Mucosa of descending colon (tissue), 3 donors: ENCODE measurements around the gene ANKS1B. TPM values are rescaled to one million over a fixed set of nuclear protein-coding genes. Genes with fewer than 3 reads are reported as not detected.

ENCODE experiments used
- ATAC-seq: fragments of 200-7000 bp; cut with Tn5 transposase; one replicate; pipeline ENCODE4 v1.9.1; 2020; ENCODE audit warnings: mild to moderate bottlenecking, moderate library complexity
- DNase-seq, 3 donors: peaks; one replicate each; pipeline ENCODE4 v3.0.0-alpha.2; 2020
- H3K36me3 ChIP-seq: fragments of 200-600 bp; one replicate; pipeline ENCODE4 v1.8.0; 2021; ENCODE audit warnings: low read depth, mild to moderate bottlenecking
- H3K4me1 ChIP-seq: fragments of 200-600 bp; one replicate; pipeline ENCODE4 v1.8.0; 2021; ENCODE audit warnings: low read depth, mild to moderate bottlenecking
- H3K4me3 ChIP-seq: fragments of 200-600 bp; one replicate; pipeline ENCODE4 v1.8.0; 2021; ENCODE audit warnings: mild to moderate bottlenecking
- H3K9me3 ChIP-seq: fragments of 200-600 bp; one replicate; pipeline ENCODE4 v1.8.0; 2021; ENCODE audit warnings: mild to moderate bottlenecking
- CTCF ChIP-seq: fragments of 200-600 bp; IDR thresholded peaks from one replicate; pipeline ENCODE4 v1.8.0; 2022; ENCODE audit warnings: antibody characterized with exemption, mild to moderate bottlenecking
- intact Hi-C, 2 donors: fragments of 100-400 bp; cut with DNase I in 1 of 2; cut with micrococcal nuclease in 1 of 2; formaldehyde crosslinking; loops; one replicate each; pipeline versions ENCODE4 v1.11.0 to v1.11.1; 2022; cut with DNase I, micrococcal nuclease
- total RNA-seq, 3 donors: library from RNA; stranded (reverse); fragmentation: NEBNext Ultra II Directional in 2 of 3; extraction: Animal tissue kit (Norgen Biotek cat#: 25700) in 2 of 3; gene quantifications; one replicate each; pipeline versions ENCODE4 v1.2.1 to v1.2.4, GENCODE V29; 2021 to 2023
- donor health status: DM: no; HTN: no; CAD: no; lungs with moderate emphysema.
- donor health status: DM: no; HTN: no; CAD: no.
- donor health status: DM: no; HTN: yes; CAD: no.

The ANKS1B gene
- total RNA-seq, 3 donors from 2014 or later = 1.1 to 22.2 (median 2.3) TPM

DNA sequence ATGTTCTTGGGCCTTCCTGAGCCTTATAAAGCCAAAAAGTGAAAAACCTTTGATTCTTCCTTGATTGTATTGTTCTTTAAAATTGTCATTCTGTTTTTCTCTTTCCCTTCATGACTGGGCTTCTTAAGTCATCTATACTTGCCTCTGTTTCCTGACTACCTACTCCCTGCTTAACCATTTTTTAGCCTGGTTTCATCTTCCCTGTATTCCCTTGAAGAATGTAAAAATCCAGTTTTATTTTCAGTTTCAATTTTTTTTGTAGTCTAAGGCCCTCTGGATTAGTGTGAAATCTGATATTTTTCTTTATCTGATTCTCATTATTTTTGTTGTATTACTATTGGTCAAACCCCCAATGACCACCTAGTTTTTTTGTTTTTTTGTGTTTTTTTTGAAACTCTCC, 1293.4 kb downstream of the ANKS1B start:
- intact Hi-C loops = no loop called here
- H3K36me3 ChIP-seq = peaks cover 6% of the 10 kb centered on the region

GRCh38 chr12:98686603-98687002, 1298.1 kb downstream of the ANKS1B start:
- intact Hi-C loops = no loop called here
- peaks cover 6% of the 10 kb centered on the region for H3K36me3 ChIP-seq
- no peak for ATAC-seq

More for the DNA sequence above, 1293.4 kb downstream of the ANKS1B start:
- DNase-seq = no peak
- no peak for TF ChIP-seq CTCF
- Histone ChIP-seq H3K4me3 (no peak overlapping the region), H3K4me1 (no peaks in the 10 kb centered on the region), H3K9me3 (no peaks in the 10 kb centered on the region)
- no peak for ATAC-seq

More at GRCh38 chr12:98686603-98687002, 1298.1 kb downstream of the ANKS1B start:
- Histone ChIP-seq H3K9me3 (no peaks in the 10 kb centered on the region), H3K4me1 (no peaks in the 10 kb centered on the region), H3K4me3 (no peak overlapping the region)
- DNase-seq = no peak
- no peak for TF ChIP-seq CTCF

Other genes with a start within 250 kb of the ANKS1B start
- gene BLTP3B, start 157.9 kb upstream of the ANKS1B start, total RNA-seq = 10 to 100 TPM; 20.6 to 29.7 (median 25.0) TPM
- gene ACTR6, start 215.9 kb upstream of the ANKS1B start, total RNA-seq = 10 to 100 TPM; 20.4 to 26.5 (median 21.4) TPM